Retina (tissue), 1 donor: ENCODE measurements around the gene SLC12A9.
A peak's percentile ranks its signal among the peaks of the same experiment; 100 is the strongest.

Source experiments
- DNase-seq: peaks from one replicate; pipeline ENCODE4 v3.0.0-alpha.2; 2016

Gene SLC12A9

GRCh38 chr7:100885440-100886141 lies 33.1 kb downstream of the SLC12A9 start:
- no peak for DNase-seq

DNA sequence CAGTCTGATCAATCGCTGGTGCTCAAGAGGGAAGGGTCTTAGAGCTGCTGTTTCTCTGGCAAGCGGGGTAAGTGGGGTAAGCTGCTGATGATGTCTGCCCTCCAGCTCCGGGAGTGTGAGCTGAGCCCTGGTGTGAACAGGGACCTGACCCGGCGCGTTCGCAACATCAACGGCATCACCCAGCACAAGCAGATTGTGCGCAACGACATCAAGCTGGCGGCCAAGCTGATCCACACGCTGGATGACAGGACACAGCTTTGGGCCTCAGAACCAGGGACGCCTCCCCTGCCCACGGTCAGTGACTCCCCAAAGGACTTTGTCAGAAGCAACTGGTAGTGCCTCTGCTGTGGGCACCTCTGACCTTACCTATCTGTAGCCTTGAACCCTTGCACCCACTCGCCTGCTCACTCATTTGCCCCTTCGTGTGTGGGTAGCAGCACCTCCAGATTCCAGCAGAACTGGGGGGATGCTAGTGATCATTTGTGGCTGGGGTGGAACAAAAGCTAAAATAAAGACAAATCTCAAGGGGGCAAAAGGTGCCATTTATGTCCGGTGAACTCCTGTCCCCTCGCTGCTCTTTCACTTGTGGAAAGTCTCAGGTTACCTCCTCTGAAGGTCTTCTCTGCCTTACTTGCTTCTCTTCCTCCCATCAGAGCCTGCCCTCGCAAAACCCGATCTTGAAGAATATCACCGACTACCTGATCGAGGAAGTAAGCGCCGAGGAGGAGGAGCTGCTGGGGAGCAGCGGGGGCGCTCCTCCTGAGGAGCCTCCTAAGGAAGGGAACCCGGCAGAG lies 33.8 kb downstream of the SLC12A9 start:
- DNase-seq, result no peak

DNA sequence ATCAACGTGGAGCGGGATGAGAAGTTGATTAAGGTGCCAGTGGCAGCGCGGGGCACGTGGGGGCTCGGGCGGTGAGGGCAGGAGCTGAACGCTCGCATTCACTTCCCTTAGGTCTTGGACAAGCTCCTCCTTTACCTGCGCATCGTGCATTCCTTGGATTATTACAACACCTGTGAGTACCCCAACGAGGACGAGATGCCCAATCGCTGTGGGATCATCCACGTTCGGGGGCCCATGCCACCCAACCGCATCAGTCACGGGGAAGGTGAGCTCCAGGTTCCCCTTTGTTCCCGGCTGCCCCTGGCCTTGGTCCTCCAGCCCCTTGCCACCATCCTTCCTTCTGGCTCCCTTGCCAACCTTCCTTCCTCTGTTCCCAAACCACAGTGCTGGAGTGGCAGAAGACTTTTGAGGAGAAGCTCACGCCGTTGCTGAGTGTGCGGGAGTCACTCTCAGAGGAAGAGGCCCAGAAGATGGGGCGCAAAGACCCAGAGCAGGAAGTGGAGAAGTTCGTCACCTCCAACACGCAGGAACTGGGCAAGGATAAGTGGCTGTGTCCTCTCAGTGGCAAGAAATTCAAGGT lies 34.5 kb downstream of the SLC12A9 start:
- DNase-seq, result no peak

- DNase-seq, result no peak
Observed at GRCh38 chr7:100887516-100888290, 35.2 kb downstream of the SLC12A9 start.

DNA sequence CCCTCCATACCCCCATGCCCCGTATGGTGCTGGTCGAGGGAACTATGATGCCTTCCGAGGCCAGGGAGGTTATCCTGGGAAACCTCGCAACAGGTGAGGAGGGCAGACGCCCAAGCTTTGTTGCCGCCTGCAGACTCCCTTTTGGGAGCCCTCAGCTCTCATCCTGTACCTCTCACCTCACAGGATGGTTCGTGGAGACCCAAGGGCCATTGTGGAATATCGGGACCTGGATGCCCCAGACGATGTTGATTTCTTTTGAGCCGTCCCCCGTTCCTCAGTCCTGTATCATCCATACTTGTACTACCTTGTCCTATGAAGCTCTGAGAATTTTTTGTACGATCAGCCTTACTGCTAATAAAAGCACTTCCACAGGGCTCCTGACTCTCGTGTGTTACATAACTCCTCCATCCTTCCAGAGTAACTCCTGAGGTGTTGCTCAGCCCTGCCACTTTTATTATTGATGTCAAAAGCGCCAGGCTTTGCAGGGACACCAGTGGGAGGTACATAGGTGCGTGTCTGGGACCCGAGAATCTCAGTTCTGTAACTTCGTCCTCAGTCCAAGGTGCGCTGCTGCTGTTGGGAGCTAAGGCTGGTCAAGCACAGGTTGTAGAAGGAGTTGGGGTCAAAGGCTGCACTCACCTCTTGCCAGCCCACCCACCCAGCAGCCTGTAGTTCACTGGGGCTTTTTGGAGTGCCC lies 35.9 kb downstream of the SLC12A9 start:
- no peak for DNase-seq

GRCh38 chr7:100888988-100889750 lies 36.7 kb downstream of the SLC12A9 start, which contains the start of gene UFSP1:
Gene UFSP1, minus strand, starts transcription at chr7:100889715. Its CDS starts 444 bp downstream, at chr7:100889271.
- peak; percentile 93 for DNase-seq

DNA sequence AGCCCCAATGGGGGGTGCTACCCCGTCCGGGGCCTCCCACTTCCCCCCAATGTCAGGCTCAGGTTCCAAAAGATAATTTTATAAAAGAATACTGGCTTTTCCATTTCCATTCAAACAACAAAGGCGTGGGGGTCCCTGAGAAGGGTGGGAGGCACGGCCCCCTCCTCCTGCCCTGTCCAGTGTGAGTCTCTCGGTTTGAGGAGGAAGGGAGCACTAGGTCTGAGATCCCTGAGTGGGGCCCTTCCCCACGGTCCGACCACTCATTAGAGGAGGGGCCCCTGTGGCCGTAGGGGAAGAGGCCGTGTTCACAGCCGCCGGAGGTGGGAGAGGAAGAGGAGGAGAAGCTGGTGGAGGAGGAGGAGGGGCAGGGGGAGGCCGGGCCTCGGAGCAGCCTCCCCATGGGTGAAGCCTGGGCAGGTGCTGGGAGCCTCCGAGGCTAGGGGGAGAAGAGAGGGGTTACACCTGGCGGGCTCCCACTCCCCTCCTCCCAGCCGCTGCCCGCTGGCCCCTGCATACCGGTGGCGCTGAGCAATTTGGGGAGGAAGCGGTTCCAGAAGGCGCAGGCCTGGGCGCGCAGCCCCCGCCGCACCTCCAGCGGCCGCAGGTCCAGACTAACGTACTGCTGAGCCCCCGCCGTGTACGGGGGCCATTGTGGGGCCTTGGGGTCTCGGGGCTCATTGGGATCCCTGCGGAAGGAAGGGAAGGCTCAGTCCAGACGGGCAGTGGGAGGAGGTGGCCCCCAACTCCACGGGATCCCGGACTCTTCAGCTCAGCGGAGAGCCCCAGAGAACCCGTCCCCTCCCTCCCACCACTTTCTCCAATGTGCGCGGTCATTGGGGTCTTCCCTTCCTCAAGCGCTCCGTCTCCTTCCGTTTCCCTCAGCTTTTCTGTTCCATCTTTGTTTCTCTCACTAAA lies 38.4 kb downstream of the SLC12A9 start:
- DNase-seq, result peak; percentile 69

DNA sequence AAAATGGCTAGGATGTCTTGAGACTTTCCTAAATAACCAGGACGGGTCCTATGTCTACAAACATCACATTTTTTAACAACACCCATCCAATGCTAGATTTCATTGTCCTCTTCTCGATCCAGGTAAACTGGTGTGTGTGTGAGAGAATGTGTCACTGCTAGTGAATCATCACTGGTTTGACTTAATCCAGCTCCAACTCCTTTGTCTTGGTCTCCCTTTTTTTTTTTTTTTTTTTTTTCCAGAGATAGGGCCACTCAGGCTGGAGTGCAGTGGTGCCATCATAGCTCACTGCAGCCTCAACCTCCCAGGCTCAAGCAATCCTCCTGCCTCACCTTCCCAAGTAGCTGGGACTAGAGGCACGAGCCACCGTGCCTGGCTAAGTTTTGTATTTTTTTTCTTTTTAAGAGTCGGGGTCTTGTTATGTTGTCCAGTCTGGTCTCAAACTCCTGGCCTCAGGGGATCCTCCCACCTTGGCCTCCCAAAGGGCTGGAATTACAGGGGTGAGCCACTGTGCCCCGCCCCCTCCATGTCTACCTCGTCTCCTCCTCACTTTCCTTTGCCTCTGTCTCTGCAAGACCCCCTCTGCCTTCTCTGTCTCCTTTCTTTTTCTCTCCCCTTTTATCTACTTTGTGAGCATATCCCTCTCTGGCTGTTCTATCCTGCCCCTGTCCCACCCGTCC lies 39.2 kb downstream of the SLC12A9 start:
- no peak for DNase-seq

- no peak for DNase-seq
Observed at GRCh38 chr7:100892364-100893317, 40.1 kb downstream of the SLC12A9 start.

GRCh38 chr7:100893318-100893895 lies 40.9 kb downstream of the SLC12A9 start:
- DNase-seq, result no peak

GRCh38 chr7:100893910-100894721 lies 41.6 kb downstream of the SLC12A9 start:
- no peak for DNase-seq

DNA sequence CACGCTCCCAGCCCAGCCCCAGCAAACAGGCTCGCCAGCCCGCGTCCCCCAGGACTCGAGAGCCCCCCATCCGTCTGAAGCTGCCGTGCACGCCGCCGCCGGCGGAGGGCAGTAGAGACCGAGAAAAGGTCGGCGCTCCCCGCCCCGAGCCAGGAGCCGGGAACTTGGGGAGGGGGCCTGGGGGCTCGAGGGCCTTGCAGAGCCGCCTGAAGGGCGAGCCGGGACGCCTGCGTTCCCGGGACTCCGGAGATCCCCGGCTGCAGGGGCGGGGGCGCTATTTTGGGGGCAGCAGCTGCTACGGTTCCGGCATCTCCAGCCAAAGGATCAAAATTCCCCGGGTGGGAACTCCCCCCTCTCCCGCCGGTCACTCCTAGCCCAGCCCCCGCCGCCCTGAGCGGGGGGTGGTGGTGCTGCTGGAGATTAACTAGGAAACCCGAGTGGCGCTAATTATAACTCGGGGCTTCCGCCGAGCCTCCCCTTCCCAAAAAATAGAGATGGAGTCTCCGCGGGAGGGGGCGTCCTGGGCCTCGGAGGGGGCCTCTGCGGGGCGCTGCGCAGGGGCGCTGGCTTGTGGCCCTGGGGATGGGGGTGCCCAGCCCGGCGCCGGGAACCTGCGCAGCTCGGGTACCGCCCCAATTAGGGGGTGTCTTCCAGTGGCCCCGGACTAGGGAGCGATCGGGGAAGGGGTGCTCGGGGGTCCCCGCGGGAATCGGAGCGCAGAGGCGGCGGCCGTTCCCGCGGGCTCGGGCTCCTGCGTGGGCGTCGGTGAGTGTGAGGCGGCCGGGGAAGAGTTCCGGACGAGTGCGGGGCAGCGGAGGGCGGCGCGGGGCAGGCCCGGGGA lies 42.6 kb downstream of the SLC12A9 start:
- peak; percentile 91 for DNase-seq

DNA sequence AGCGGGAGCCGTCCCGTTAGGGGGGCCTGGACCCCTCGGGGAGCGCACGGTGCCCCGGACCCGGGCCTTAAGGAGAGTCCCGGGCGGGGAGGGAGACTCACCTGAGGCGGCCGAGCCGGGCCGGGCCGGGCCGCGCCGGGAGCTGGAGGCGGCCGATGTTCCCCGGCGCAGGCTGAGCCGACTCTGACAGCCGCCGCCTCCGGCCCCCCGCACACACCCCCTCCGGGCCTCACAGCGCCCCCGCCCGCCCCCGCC lies 43.1 kb downstream of the SLC12A9 start, which contains the start of gene ACHE:
TSS of gene ACHE (minus strand) at position 188 of the 255 bp plus-strand sequence. CDS start 1,656 bp downstream, outside the sequence.
- no peak for DNase-seq

DNA sequence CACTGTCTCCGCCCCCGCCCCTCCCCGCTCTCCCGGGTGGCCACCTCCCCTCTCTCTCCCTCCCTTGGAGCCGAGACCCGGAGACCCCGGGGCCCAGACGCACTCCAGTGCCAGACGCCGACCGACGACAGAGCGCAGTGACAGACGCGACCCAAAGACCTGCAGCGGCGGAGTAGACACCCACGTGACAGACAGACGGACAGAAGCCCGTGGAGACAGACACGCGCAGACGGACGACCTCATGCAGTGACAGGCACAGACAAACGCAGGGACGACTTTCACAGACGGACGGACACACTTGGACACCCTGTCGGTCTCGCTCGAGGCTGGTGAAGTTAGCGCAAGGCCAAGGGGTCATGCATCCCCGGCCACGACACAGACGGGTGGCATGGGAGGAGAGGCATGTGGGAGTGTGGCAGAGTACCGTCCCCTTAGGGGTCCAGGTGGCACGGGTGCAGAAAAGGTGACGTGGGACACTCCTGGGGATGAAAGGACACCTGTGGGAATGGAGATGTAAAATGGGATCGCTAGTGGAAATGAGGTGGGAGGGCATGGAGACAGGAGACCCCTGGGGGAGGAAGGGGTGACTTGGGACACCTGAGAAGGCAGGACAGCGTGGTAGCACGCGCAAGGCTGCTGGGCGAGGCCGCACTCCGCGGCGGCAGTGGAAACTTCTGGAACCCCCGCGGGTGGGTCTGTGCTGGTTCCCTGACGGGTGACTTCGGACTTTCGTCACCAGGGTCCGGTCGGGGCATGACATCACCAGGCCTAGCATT lies 43.6 kb downstream of the SLC12A9 start:
- DNase-seq, result peak; percentile 78

- DNase-seq, result peak; percentile 87
Observed at GRCh38 chr7:100896732-100897608, 44.5 kb downstream of the SLC12A9 start.
